ENCODE data around the gene CACNA2D3. TPM values are rescaled to one million over a fixed set of nuclear protein-coding genes. Genes with fewer than 3 reads are reported as not detected.

Gene CACNA2D3
- total RNA-seq, 2 experiments from 2014 or later, result not detected

- Histone ChIP-seq H3K4me1 (ENCODE audit: insufficient read depth, low read length, poor library complexity, severe bottlenecking) (no peaks in the 10 kb centered on the region), H3K36me3 (ENCODE audit: insufficient read depth, low read length) (no peaks in the 10 kb centered on the region), H3K27ac (ENCODE audit: low read depth, low read length, poor library complexity, severe bottlenecking) (no peak overlapping the region), H3K9me3 (ENCODE audit: low read length) (no peaks in the 10 kb centered on the region), H3K4me2 (ENCODE audit: low read length) (no peak overlapping the region), H3K4me3 (ENCODE audit: low read depth, low read length, poor library complexity, severe bottlenecking) (no peak overlapping the region), H3K9me2 (ENCODE audit: insufficient read depth, low read length) (no peaks in the 10 kb centered on the region), H3K79me2 (ENCODE audit: insufficient read depth, low read depth, low read length) (no peaks in the 10 kb centered on the region), H2AFZ (ENCODE audit: low read length) (no peak overlapping the region), H4K20me1 (ENCODE audit: insufficient read depth, low read length) (no peaks in the 10 kb centered on the region)
- ChIA-PET CTCF (ENCODE audit: unreplicated experiment) (no interaction called here), POLR2A (interaction anchor here (0.6 kb wide), 1 partner anchor 1835 kb away, joined by 7 read pairs; no protein-coding TSS in a partner anchor)
- intact Hi-C loops (cut with micrococcal nuclease; ENCODE audit: unreplicated experiment), result no loop called here
- no TSS peak for BruUV-seq (replicated peaks)
- DNase-seq (ENCODE audit: low spot score), result no peak
- TF ChIP-seq CTCF (conservative IDR thresholded peaks at IDR 0.05; ENCODE audit: low read length), result no peak
- no peak for TF ChIP-seq EZH2phosphoT487 (IDR thresholded peaks at IDR 0.05; ENCODE audit: borderline replicate concordance, low read depth, low read length)
Observed at GRCh38 chr3:54670201-54671000, 548.0 kb downstream of the CACNA2D3 start.

GRCh38 chr3:54671511-54671910, 549.2 kb downstream of the CACNA2D3 start:
- Histone ChIP-seq H3K4me2 (ENCODE audit: low read length) (no peak overlapping the region), H3K79me2 (ENCODE audit: insufficient read depth, low read depth, low read length) (no peaks in the 10 kb centered on the region), H3K9me2 (ENCODE audit: insufficient read depth, low read length) (no peaks in the 10 kb centered on the region), H2AFZ (ENCODE audit: low read length) (no peak overlapping the region), H3K9me3 (ENCODE audit: low read length) (no peaks in the 10 kb centered on the region), H3K4me1 (ENCODE audit: insufficient read depth, low read length, poor library complexity, severe bottlenecking) (no peaks in the 10 kb centered on the region), H3K36me3 (ENCODE audit: insufficient read depth, low read length) (no peaks in the 10 kb centered on the region), H4K20me1 (ENCODE audit: insufficient read depth, low read length) (no peaks in the 10 kb centered on the region), H3K27ac (ENCODE audit: low read depth, low read length, poor library complexity, severe bottlenecking) (no peak overlapping the region), H3K4me3 (ENCODE audit: low read depth, low read length, poor library complexity, severe bottlenecking) (no peak overlapping the region)
- TF ChIP-seq CTCF (conservative IDR thresholded peaks at IDR 0.05; ENCODE audit: low read length), result no peak
- TF ChIP-seq EZH2phosphoT487 (IDR thresholded peaks at IDR 0.05; ENCODE audit: borderline replicate concordance, low read depth, low read length), result no peak
- DNase-seq (ENCODE audit: low spot score), result no peak
- no TSS peak for BruUV-seq (replicated peaks)
- CTCF ChIA-PET (ENCODE audit: unreplicated experiment), result no interaction called here
- intact Hi-C loops (cut with micrococcal nuclease; ENCODE audit: unreplicated experiment), result no loop called here
- POLR2A ChIA-PET, result no interaction called here

- intact Hi-C loops (cut with micrococcal nuclease; ENCODE audit: unreplicated experiment), result no loop called here
- no peaks in the 10 kb centered on the region for H3K79me2 ChIP-seq (ENCODE audit: insufficient read depth, low read depth, low read length)
- no peaks in the 10 kb centered on the region for H3K9me2 ChIP-seq (ENCODE audit: insufficient read depth, low read length)
- no peak overlapping the region for H2AFZ ChIP-seq (ENCODE audit: low read length)
- H3K4me2 ChIP-seq (ENCODE audit: low read length), result no peak overlapping the region
- POLR2A ChIA-PET, result interaction anchor here (0.6 kb wide), 1 partner anchor 11 kb away, joined by 3 read pairs; no protein-coding TSS in a partner anchor
- no peak for DNase-seq (ENCODE audit: low spot score)
- H3K9me3 ChIP-seq (ENCODE audit: low read length), result no peaks in the 10 kb centered on the region
- no peaks in the 10 kb centered on the region for H3K4me1 ChIP-seq (ENCODE audit: insufficient read depth, low read length, poor library complexity, severe bottlenecking)
- TF ChIP-seq EZH2phosphoT487 (IDR thresholded peaks at IDR 0.05; ENCODE audit: borderline replicate concordance, low read depth, low read length) (no peak), CTCF (conservative IDR thresholded peaks at IDR 0.05; ENCODE audit: low read length) (no peak)
- H3K27ac ChIP-seq (ENCODE audit: low read depth, low read length, poor library complexity, severe bottlenecking), result no peak overlapping the region
- H3K4me3 ChIP-seq (ENCODE audit: low read depth, low read length, poor library complexity, severe bottlenecking), result no peak overlapping the region
- H4K20me1 ChIP-seq (ENCODE audit: insufficient read depth, low read length), result no peaks in the 10 kb centered on the region
- no peaks in the 10 kb centered on the region for H3K36me3 ChIP-seq (ENCODE audit: insufficient read depth, low read length)
- CTCF ChIA-PET (ENCODE audit: unreplicated experiment), result no interaction called here
- no TSS peak for BruUV-seq (replicated peaks)
Observed at GRCh38 chr3:54676087-54676486, 553.7 kb downstream of the CACNA2D3 start.
